ENCODE results near the gene SYNE2.
"Not testable (repeated sequence)": the region's sequence is repeated elsewhere in the genome, so short reads cannot be mapped to it uniquely, and the experiment has no call there.

Gene SYNE2

GRCh38 chr14:64082837-64083236 lies 230.0 kb downstream of the SYNE2 start:
- no peak for DNase-seq

- DNase-seq, result no peak
Measured at GRCh38 chr14:64088647-64088964, 235.8 kb downstream of the SYNE2 start.

GRCh38 chr14:64089920-64090319 lies 237.1 kb downstream of the SYNE2 start:
- DNase-seq, result no peak

- DNase-seq, result peak; percentile 41
Measured at GRCh38 chr14:64091217-64091616, 238.4 kb downstream of the SYNE2 start.

- DNase-seq, result no peak
Measured at GRCh38 chr14:64092338-64092737, 239.5 kb downstream of the SYNE2 start.

GRCh38 chr14:64092940-64093339 lies 240.1 kb downstream of the SYNE2 start:
- DNase-seq, result peak; percentile 90

GRCh38 chr14:64095620-64096019 lies 242.8 kb downstream of the SYNE2 start:
- no peak for DNase-seq

GRCh38 chr14:64098120-64098519 lies 245.3 kb downstream of the SYNE2 start:
- peak; percentile 76 for DNase-seq

DNA sequence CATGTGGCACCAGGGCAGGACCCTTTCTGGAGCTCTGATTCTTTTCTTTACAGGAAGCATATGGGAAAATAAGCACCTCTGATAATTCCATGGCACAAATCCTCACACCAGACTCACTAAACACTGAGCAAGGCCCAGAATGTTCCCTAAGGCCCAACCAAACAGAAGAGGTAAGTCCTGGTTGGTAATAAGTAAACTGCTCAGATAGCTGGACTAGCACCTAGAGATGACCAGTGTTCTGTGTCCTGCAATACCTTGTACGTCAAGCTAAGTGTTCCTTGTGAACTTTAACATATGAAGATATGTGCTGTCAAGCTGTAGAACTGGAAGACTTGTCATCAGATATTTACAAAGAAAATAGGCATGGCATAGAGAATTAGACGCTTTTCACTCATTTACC lies 254.6 kb downstream of the SYNE2 start:
- no peak for DNase-seq

GRCh38 chr14:64109819-64110554 lies 257.2 kb downstream of the SYNE2 start:
- no peak for DNase-seq

DNA sequence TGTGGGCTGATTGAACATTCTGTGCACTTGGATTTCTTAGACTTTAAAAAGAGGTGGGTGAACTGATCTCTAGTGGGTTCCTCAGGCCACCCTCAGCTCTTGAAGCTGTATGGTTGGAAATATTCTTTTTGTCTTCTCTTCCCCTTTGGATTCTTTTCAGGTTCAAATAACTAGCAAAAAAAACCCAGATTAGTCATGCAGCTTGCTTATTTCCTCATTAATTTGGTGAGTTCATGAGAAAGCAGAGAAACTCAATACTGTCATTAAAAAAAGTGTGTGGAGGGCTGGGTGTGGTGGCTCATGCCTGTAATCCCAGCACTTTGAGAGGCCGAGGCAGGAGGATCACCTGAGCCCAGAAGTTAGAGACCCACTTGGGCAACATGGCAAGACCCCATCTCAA lies 258.0 kb downstream of the SYNE2 start:
- no peak for DNase-seq

DNA sequence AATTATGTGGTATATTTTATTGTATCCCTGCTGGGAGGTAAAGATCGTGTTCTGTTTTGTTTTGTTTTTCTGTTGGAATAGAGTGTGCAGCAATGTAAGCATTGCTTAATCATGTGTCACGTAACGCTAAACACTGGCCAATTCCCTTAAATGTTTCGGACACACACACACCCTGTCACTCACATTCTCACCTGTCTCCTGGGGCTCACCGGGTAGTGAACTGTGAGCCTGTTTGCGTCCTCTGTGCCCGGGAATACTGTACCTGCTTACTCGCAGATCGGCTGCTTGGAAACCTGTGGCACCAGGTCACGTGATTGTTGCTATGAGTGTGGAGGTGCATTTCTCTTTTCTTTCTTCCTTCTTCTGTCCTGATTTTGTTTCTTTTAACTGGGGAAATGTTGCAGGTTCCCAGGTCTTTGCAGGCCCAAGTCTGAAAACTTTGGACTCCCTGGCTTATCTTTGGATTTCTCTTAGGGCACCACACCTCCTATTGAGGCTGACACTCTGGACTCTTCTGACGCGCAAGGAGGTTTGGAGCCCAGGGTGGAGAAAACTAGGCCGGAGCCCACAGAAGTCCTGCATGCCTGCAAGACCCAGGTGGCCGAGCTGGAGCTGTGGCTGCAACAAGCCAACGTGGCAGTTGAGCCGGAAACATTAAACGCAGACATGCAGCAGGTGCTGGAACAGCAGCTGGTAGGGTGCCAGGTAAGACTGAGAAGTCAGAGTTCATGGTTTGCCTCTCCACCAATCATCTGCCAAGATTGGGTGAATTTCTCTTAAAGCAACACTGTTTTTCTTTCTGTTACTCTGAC lies 260.3 kb downstream of the SYNE2 start:
- DNase-seq, result peak; percentile 38

GRCh38 chr14:64114166-64114565 lies 261.4 kb downstream of the SYNE2 start:
- DNase-seq, result no peak

- DNase-seq, result no peak
Measured at GRCh38 chr14:64114796-64115195, 262.0 kb downstream of the SYNE2 start.

- no peak for DNase-seq
Measured at GRCh38 chr14:64115401-64115800, 262.6 kb downstream of the SYNE2 start.

DNA sequence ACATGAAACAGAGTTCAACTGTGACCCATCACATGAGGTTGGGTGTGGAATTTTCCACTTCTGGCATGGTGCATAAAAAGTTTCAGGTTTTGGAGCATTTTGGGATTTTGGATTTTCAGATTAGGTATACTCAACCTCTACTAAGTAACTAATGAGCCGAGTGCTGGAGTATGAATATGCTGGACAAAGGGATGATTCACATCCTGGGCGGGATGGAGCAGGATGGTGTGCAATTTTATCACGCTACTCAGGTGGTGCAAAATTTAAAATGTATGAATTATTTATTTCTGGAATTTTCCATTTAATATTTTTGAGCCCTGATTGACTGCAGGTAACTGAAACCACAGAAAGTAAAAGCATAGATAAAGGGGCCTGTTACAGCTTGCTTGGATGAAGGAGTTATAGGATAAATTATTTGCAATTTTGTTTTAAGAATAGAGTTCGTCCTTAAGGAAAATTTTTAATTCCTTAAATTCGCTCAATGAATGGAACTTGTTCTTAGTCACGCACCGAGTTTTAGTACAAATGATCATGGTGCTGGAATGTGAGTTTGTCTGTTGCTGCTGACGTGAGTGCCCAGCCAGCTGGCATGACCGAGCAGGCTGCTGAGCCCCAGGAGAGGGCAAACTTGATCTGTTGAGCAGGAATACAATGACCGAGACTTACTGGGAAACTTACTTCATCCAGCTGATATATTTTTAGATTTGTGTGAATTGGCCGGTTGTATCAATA lies 265.0 kb downstream of the SYNE2 start:
- DNase-seq, result no peak

- DNase-seq, result not testable (repeated sequence)
Measured at GRCh38 chr14:64118403-64118742, 265.6 kb downstream of the SYNE2 start.

GRCh38 chr14:64118892-64119291 lies 266.1 kb downstream of the SYNE2 start:
- DNase-seq, result no peak

DNA sequence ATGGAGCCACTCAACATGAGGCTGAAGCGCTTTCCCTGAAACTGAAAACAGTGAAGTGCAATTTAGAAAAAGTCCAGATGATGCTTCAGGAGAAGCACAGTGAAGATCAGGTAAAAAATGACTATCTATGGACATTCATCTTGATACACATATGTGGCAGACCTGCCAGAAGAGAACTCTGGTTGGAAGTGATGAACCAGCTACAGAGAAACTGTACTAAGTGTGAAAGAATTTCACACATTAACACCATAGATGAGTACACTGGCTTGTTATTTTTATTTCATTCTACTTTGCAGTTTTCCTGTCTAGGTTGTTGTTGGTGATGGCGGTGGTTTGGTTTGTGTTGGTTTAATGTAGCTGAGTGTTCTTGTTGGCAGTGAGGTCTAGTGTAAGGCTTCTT lies 266.7 kb downstream of the SYNE2 start:
- no peak for DNase-seq

DNA sequence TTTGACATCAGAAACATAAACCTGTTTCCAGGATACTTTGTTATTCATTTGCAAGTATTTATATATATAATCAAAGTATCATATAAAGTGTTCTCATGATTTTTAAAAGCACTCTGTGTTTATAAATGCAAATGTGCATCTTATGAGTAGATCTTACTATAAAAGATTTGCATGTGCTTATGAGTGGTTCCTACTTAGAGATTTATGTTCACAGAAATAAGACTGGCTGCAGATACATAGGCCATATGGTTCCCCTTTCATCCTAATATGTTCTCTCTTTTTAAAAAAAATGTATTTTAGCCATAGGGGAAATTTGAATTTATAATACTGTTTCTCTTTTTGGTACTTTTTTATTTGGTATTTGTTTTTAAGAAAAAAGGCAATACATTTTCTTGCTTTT lies 267.2 kb downstream of the SYNE2 start:
- DNase-seq, result no peak

DNA sequence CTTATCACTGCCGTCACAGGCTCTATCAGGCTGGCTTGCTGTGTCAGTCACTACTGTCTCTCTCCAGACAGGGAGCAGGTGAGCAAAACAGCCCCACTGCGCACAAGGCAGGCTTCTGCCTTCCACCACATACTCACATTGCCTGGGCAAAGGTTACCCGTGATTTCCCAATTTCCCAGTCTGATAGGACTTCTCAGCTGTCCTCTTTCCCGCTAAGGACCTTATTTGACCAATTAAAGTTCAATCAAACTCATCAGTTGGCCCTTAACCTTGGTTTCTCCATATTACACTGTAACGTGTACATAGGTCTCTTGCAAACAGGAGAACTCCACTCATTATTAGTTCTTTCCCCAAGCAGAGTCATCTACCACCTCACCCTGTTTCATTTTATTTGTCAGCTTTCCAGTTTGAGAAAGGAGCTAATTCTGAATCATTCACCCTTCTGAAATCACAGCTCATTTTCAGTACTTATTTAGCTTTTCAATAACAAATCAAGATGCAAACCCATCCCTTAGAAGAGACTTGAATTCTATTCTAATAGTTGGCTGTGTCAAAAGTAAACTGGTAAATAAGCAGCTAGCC lies 270.5 kb downstream of the SYNE2 start:
- DNase-seq, result no peak

DNA sequence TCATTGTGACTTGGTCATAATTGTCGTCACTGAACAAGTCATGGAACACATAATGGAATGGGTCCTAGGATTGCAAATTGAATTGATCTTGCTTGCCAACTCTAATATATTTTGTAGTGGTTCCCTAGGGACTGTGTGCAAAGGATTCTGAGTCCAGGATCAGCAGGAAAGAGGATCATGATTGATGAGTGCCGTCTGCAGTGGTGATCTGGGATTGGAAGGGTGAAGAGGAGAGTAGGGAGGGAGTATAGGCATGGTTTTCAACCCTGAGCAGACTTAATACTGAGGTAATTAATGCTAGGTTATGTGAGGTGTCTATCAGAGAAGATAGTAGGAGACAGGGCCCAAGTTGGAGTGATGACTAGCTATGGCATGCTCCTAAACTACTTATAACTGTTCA lies 272.5 kb downstream of the SYNE2 start:
- no peak for DNase-seq

GRCh38 chr14:64126548-64126947 lies 273.7 kb downstream of the SYNE2 start:
- DNase-seq, result peak; percentile 44

Data from DMS79 treated with DMSO at 0.1 percent for 48 hours (cell line).